Measurements from ENCODE around the gene SBNO2.
A peak's percentile ranks its signal among the peaks of the same experiment; 100 is the strongest.
"Not testable (repeated sequence)": the region's sequence is repeated elsewhere in the genome, so short reads cannot be mapped to it uniquely, and the experiment has no call there.

Gene SBNO2

DNA sequence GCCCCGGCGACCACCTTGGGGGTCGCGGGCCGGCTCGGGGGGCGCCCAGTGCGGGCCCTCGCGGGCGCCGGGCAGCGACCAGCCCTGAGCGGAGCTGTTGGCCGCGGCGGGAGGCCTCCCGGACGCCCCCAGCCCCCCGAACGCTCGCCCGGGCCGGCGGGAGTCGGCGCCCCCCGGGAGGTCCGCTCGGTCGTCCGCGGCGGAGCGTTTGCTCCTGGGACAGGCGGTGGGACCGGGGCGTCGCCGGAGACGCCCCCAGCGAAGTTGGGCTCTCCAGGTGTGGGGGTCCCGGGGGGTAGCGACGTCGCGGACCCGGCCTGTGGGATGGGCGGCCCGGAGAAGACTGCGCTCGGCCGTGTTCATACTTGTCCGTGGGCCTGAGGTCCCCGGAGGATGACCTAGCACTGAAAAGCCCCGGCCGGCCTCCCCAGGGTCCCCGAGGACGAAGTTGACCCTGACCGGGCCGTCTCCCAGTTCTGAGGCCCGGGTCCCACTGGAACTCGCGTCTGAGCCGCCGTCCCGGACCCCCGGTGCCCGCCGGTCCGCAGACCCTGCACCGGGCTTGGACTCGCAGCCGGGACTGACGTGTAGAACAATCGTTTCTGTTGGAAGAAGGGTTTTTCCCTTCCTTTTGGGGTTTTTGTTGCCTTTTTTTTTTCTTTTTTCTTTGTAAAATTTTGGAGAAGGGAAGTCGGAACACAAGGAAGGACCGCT is 32.2 kb upstream of the SBNO2 start:
- no peak for DNase-seq

DNA sequence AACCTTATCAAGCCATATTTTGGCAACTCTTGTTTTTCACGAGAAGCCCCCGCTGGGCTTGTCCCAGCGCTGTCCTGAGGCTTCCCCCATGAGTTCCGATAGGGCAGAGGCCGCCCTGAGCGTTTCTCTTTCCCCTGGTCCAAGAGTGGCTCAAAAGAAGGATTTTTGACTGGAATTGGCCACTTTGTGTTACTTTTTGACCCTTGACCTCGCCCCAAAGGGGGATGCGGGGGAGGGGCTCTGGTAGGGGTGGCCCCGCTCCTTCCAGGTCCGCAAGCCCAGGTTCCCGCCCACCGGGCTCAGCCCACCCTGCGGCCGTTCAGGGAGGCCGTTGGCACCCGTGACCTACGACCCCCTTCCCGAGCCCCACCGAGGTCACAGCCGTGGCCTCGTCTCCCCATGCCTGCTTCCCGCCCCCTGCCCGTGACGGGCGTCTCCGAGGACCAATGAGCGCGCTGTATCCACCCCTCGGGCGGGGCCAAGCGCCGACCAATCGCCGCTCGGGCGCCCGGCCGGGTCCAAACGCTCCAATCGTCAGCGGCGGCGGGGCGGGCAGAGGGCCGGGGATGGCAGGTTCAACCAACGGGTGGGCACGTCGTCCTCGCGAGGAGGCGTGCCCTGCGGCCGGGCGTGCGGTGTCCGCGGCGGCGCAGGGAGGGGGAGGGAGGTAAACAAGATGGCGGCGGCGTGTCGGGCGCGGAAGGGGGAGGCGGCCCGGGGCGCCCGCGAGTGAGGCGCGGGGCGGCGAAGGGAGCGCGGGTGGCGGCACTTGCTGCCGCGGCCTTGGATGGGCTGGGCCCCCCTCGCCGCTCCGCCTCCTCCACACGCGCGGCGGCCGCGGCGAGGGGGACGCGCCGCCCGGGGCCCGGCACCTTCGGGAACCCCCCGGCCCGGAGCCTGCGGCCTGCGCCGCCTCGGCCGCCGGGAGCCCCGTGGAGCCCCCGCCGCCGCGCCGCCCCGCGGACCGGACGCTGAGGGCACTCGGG is 31.3 kb upstream of the SBNO2 start, which contains the start of gene STK11:
TSS of gene STK11 (plus strand) at position 665 of the 986 bp plus-strand sequence. CDS start 1,136 bp downstream, outside the sequence.
- peak; percentile 99 for DNase-seq

DNA sequence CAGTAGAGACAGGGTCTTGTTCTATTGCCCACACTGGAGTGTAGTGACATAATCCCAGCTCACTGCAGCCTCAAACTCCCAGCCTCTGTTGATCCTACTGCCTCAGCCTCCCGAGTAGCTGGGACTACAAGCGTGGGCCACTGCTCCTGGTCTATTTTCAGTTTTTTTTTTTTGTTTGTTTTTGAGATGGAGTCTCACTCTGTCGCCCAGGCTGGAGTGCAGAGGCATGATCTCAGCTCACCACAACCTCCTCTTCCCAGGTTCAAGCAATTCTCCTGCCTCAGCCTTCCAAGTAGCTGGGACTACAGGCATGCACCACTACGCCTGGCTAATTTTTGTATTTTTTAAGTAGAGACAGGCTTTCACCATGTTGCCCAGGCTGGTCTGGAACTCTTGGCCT is 26.5 kb upstream of the SBNO2 start:
- not testable (repeated sequence) for DNase-seq

DNA sequence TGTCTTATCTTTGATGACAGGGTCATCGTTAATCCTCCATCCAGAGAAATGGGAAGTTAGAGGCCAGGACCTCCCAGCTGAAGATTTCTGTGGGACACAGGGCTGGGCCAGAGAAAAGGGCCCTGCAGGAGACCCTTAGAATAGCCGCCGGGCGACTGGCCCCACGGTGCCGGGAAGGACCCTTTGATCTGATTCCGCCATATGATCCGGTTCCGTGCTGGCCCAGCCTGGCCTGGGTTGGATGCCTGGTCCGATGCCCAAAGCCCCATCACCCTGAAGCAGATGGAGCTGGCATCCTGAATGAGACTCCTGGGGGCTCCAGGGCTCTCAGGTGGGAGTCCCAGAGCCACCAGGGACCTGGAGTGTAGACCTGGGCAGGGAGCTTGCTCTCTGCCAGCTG is 25.5 kb upstream of the SBNO2 start:
- DNase-seq, result no peak

DNA sequence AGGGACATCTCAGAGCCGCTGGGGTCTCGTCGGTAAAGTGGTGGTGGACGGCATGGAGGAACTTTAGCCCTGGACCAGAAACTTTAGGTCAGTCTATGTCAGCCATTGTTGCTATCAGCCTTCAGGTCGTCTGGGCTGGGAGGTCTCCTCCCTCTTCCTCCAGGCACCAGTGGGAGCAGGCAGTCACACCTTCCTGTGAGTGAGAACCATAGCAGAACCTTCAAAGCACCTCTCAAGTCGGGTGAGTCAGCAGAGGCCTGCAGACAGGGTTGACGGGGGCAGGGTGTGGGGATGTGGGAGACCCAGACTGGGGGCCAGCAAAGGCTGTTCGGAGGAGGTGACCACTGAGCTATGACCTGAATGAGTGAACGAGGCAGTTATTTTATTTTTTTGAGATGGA is 15.4 kb upstream of the SBNO2 start:
- DNase-seq, result no peak

DNA sequence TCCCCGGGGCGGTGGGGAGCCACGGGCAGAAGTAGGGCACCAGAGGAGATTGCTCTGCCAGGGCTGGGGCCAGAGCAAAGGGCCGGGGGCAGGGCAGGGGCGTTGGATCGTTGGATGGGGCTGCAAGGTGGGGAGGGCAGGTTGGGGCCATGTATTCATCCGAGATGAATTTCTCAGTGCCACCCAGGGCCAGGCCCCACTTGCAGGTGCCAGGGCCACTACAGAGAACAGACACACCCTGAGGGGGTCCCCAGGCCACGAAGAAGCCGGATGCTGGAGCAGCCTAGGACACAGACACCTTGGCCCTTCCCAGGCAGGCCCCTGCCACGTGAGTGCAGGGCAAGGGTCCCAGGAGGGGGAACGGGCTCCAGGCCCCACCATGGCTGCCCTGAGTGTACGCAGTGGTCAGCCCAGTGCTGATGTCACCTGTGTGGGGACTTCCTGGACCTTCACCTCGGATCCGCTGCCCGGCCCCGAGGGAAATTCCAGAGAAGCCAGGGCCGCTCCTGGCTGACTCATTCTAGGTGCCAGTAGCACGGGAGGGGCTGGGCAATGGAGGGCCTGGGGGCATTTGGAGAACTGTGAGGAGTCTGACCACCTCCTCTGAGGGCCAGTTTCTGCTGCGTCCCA is 9.6 kb upstream of the SBNO2 start:
- DNase-seq, result no peak

DNA sequence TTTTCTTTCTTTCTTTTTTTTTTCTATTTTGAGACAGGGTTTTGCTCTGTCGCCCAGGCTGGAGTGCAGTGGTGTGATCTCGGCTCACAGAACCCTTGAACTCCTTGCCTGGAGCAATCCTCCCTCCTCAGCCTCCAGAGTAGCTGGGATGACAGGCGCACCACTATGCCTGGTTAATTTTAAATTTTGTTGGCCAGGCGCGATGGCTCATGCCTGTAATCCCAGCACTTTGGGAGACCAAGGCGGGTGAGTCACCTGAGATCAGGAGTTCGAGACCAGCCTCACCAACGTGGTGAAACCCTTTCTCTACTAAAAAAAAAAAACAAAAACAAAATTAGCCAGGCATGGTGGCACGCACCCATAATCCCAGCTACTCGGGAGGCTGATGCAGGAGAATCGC is 8.7 kb upstream of the SBNO2 start:
- DNase-seq, result no peak

DNA sequence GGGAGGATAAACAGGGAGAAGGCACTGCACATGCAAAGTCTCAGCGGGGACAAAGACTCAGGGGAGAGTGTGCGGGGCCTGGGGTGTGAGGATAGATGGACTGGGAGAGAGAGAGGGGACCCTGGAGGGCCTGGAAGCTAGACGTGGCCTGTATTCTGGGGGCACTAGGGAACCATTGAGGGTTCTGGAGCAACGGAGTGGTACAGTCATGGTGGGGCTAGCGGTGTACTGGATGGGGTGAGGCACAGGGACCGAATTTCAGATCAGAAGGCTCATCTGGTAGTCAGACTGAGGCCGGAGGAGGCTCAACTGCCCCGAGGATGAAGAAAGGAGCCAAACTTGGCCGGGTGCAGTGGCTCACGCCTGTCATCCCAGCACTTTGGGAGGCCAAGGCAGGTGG is 8.0 kb upstream of the SBNO2 start:
- no peak for DNase-seq

DNA sequence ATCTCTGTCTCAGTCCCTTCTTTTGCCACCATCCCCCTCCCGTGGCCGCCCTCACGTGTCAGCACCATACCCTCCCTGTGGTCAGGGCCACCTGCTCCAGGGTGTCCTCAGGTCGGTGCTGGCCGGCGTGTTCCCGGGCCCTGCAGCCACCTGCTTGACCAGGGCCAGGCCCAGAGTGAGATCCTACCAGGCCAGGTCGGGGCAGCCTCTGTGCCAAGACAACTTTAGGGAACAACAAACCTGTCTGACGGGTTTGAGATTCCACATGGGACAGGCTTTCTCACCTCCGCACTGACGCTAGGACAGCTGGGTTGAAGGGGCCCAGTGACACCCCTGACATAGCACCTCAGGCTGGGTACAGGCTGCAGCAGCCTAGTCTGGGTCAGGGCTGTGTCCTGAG is 7.5 kb upstream of the SBNO2 start:
- DNase-seq, result no peak

DNA sequence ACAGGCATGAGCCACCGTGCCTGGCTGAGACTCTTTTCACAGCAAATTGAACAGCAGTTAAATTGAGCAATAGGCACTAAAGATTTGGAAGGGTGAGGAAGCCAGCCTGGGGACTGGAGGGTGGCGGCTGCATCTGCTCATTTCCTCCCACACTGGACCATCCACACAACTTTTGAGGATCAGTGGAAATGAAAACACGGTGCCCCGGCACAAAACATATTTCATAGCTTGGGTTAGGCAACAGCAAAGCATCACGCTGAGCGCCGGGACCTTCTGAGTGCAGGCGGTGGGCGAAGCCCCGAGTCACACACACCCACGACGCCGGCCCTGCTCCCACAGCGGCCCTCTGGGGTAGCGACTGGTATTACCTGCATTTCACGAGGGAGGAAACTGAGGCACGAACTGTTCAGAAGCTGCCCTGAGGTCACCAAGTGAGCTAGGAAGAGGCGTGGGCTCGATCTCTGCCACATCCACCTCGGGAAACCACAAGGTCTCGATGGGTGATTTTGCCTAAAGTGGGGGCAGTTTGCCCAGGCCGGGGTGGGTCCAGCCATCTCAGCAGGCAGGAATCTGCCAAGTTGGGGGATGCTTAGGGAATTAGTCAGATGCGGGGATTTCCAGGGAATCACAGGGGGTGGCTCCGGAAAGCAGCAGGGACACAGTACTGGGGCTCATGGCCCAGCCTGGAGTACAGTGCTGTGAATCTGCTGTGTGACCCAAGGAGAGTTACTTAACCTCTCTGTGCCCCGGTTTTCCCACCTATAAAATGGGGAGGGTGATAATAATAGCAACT is 3.5 kb upstream of the SBNO2 start:
- DNase-seq, result no peak

DNA sequence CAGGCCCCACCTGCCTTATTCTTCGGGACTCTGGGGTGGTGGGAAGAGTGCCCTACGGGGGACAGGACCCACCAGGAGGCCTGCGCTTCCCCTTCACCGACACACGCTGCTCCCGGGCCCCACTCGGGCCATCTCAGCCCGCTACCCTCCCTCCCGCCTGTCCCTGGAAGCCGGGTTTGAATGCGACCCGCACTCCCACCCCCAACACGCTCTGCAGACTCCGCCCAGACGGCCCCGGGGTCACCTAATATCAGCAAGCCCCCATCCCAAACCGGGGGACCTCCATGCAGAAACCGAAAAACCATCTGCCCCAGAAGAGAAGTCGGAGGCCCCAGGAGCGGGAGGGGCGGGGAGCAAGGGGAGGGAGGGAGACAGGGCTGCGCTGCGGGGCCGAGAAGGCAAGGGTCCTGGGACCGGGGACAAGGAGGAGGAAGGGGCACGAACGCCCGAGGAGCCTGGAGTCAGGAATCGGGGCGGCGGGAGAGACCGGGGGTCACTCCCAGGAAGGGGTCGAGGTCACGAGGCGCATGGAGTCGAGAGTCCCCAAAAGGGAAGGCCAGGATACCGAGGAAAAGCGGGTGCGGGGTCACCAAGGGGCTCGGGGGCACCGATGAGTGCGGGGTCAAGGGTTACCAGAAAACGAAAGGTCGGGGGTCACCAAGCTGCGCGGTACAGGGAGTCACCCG is 766 bp downstream of the SBNO2 start:
- no peak for DNase-seq

DNA sequence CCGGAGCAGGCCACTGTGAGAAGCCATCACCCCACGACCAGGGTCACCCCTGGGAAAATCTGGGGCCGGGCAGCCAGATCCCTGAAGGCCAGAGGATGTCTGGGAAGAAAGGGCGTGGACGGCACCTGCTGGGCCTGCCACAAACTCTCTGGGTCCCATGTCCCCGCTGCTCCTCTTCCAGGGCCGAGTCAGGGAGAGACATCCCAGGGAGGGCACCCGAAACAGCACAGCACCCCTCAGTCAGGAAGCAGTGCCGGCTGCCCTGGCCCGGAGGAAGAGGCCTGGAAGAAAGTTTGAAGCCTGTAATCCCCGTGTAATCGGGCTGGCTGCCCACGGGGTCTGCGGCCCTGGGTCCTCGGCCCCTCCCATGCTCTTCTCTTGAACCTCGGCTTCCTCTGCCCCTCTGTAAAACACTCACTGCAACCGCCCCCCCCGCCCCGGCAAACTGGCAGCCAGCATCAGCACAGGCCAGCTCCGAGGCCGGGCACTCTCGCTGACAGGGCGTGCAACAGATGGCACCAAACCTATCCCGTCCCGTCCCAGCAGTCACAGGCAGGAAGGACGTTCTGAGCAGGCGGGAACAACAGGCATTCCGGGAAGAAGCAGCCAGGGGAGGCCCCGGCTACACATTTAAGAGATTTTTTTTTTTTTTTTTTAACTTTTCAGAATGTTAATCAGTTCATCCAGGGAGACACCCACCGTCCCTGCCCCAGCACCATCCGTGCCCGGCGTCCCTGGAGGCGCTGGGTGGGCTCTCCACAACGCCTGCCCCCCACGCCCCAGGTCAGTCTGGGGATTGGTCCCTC is 1.5 kb downstream of the SBNO2 start:
- DNase-seq, result no peak

DNA sequence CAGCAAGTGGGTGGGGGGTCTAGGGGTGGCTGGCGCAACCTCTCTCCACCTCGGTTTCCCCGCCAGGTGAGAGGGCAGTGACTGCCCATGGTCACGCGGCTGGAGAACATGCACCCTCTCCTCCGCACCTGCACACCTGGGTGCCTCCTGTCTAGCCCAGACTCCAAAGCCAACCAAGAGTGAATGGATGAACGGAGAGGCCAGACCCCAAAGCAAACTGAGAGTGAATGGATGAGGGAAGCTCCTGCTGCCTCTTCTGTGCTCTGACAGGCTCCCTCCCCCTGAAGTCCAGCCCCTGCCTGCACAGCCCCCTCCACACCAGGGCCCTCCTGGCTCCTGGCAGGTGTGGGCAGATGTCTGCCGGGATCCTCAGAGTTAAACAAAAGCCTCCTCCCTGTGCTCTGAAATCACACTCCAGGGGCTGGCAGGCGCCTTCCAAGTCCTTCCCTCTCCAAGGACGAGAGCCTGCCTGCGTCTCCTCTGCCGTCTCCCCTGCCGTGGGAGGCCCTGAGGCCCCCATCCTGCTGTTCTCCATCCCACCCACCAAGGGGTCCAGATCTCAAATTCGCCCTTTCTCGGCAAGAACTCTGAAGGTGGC is 2.2 kb downstream of the SBNO2 start:
- DNase-seq, result no peak

DNA sequence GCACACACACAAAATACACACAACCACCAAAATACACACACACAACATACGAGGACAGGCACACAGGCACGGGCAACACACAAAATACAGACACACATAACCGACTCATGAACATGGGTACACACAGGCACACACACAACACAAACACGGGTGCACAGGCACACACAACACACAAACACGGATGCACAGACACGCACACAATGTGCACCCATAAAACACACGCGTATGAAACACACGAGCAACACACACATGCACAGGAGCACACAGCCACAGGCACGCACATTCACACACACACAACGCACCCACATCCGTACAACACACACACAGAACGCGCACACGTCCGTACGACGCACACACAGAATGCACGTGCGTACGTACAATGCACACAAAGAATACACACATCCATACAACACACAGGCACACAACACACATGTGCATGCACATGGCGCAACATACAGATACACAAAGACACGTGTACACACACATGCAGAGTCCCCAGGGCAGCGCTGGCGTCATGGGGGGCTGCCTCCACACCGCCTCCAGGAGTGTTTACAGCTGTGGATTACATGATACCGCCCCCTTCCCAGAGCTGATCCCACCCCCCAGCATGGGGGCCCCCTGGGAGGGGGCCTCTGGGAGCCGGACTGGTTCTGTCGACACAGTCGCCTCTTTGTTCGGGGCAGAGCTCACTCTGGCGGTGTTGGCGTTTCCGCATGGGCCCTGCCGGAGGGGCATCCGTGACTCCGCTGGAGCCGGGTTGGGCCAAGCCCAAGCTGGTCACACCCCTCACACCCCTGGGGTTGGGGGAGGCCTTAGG is 2.9 kb downstream of the SBNO2 start:
- DNase-seq, result no peak

DNA sequence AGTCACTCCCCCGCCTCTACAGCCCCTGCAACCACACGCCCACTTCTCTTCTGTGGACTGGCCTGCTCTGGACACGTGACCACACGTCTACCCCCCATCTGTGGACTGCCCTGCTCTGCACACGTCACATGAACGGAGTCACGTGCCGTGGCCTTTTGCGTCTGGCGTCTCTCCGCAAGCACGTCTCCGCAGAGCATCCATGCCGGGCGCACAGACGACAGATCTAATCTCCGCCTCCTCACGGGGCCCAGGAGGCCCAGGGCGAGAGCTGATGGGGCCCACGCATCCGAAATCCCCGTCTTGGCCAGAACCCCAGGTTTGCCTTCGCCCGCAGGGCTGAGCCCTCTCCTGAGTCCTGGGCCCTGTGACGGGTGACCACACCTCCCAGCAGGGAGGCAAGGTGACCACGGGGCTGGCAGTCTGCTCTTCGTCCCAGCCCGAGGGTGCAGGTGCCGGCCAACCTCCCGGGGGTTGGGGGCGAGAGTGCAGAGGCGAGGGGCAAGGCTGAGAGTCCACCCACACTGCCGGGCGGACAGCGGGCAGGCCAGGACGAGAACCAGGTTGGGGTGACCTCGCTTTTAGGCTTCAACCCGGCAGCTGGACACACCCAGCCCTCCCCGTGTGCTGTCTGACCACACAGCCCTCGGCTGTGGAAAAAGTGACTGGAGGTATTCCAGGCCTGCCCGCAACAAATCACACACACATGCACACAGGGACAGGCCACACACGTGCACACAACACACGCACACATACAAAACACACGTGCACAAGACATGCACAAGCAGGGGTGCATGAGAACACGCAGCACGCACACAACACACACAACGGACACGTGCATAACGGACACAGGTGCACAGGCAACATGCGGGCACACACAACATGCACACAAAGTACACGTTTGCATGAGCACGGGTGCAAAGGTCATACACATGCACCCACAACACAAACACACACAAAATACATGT is 3.9 kb downstream of the SBNO2 start:
- DNase-seq, result no peak

DNA sequence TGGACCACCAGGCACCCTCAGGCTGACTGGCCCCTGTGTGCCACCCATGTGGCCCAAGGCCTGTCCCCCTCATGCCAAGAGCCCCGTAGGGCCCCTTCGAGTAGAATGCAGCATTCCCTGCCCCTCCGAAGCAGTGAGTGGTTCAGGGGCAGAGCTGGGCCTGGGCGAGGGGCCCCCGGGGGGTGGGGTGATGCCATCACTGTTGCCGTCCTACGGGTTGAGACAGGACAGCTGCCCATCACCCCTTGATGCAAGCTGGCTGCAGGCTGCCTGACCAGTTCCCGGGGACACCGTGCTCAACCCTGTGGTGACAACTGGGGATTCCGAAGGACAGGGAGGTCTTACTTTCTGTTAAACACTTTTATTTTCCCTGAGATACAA is 4.7 kb downstream of the SBNO2 start:
- no peak for DNase-seq

DNA sequence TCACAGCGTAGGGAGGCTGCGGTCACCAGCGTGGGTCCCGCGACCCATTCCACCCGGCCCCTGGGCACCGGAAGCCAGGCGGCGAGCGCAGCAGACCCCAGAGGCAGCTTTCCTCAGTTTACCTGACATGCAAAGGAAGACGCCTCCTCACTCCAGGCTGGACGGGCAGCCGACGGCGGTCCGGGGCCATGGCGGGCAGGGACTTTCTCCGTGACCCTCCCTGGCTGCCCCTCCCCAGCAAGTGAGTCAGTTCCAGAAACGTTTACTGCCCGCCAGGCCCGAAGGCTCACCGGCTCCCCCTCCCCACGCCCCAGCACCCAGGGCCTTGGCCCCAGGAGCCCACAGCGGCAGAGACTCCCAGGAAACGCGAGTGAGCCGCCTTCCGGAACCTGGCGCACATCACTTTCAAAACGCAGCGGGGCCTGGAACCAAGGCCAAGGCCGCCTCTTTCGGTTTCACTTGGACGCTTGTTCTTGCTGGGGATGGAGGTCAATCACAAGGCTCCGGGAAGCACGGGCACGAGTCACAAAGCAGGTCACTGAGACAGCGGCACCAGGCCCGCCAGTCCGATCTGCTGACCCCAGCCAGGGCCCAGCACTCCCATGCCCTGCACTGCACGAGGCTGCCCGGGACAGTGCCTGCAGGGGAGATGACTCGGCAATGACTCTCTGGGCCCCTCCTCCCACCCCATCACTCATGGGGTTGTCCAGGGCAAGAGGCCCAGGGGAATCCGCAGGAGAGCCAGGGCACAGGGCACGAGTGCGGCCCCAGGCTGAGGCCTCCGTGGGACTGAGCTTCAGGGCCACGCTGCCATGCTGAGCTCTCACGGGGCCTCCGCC is 5.3 kb downstream of the SBNO2 start:
- DNase-seq, result peak; percentile 12

Measured in midbrain (tissue), 1 donor.